H1 (cell line): ENCODE results near the gene TMEM203. TPM values are rescaled to one million over a fixed set of nuclear protein-coding genes. Genes with fewer than 3 reads are reported as not detected.

Experiments used
- CTCF ChIA-PET: fragments of 300-600 bp; sonication (Branson Sonifier 250); formaldehyde crosslinking; loops from one replicate; lab custom pipeline; 2021; ENCODE audit not compliant: partially characterized antibody; lab: Charles Lee
- POLR2A ChIA-PET: fragments of 300-600 bp; sonication (Branson Sonifier 250); formaldehyde crosslinking; loops from one replicate; lab custom pipeline; 2021; ENCODE audit warnings: inconsistent platforms; ENCODE audit not compliant: partially characterized antibody; lab: Charles Lee
- DNase-seq, 2 experiments: peaks; one replicate each; pipeline versions ENCODE4 v3.0.0 to v3.0.0-alpha.2; 2010 to 2022; ENCODE audit warnings: low spot score in 2 of 2, low read depth in 1 of 2, mixed read lengths in 1 of 2
- FAIRE-seq: peaks from 2 replicates; lab custom pipeline; 2011; peaks lifted over from hg19 to GRCh38; lab: Jason Lieb, UNC
- H2AFZ ChIP-seq: 2 replicates; pipeline ENCODE4 v1.8.1; 2012; ENCODE audit warnings: low read length, inconsistent platforms
- H2AK5ac ChIP-seq: 2 replicates; pipeline ENCODE4 v1.6.1; 2013; ENCODE audit warnings: low read depth, low read length
- H2BK120ac ChIP-seq: replicated peaks from 2 replicates; pipeline ENCODE3; 2013; ENCODE audit warnings: low read depth, low read length, inconsistent platforms
- H2BK12ac ChIP-seq: 2 replicates; pipeline ENCODE4 v1.6.1; 2013; ENCODE audit warnings: low read depth, low read length
- H2BK15ac ChIP-seq: 2 replicates; pipeline ENCODE4 v1.6.1; 2013; ENCODE audit warnings: low read length
- H2BK20ac ChIP-seq: 2 replicates; pipeline ENCODE4 v1.6.1; 2013; ENCODE audit warnings: low read length
- H2BK5ac ChIP-seq: 2 replicates; pipeline ENCODE4 v1.6.1; 2013; ENCODE audit warnings: low read depth, low read length
- H3K14ac ChIP-seq: 2 replicates; pipeline ENCODE4 v1.6.1; 2013; ENCODE audit warnings: inconsistent platforms; ENCODE audit not compliant: insufficient read length
- H3K18ac ChIP-seq: 2 replicates; pipeline ENCODE4 v1.6.1; 2013; ENCODE audit warnings: low read length; ENCODE audit errors: extremely low read depth
- H3K23ac ChIP-seq: 2 replicates; pipeline ENCODE4 v1.6.1; 2013; ENCODE audit warnings: inconsistent platforms; ENCODE audit not compliant: insufficient read length
- H3K23me2 ChIP-seq: 2 replicates; pipeline ENCODE4 v1.6.1; 2013; ENCODE audit warnings: low read depth, low read length
- H3K27ac ChIP-seq: 2 replicates; pipeline ENCODE4 v1.6.1; 2011; ENCODE audit warnings: low read depth, low read length, inconsistent platforms
- H3K27me3 ChIP-seq, 4 experiments: replicated peaks in 1 of 4; 1 replicate in 1 of 4; 2 replicates in 3 of 4; pipeline versions ENCODE4 v1.6.1 to v1.8.1; 2011 to 2013; ENCODE audit warnings: low read length in 3 of 4, mild to moderate bottlenecking in 3 of 4, inconsistent platforms in 2 of 4, mixed read lengths in 2 of 4, moderate library complexity in 1 of 4; ENCODE audit not compliant: control insufficient read depth in 3 of 4, insufficient read depth in 3 of 4; ENCODE audit errors: extremely low read depth in 1 of 4
- H3K36me3 ChIP-seq, 4 experiments: 2 replicates each; pipeline versions ENCODE4 v1.6.1 to v1.8.1; 2011 to 2013; ENCODE audit warnings: mild to moderate bottlenecking in 4 of 4, low read length in 3 of 4, moderate library complexity in 2 of 4, control low read depth in 1 of 4, inconsistent platforms in 1 of 4; ENCODE audit not compliant: insufficient read depth in 4 of 4, control insufficient read depth in 2 of 4
- H3K4ac ChIP-seq: replicated peaks from 2 replicates; pipeline ENCODE3; 2013; ENCODE audit warnings: low read length, low read depth, mixed read lengths, inconsistent platforms; ENCODE audit not compliant: insufficient read length
- H3K4me1 ChIP-seq, 4 experiments: replicated peaks in 1 of 4; 1 replicate in 1 of 4; 2 replicates in 3 of 4; pipeline versions ENCODE4 v1.6.1 to v1.8.1; 2011 to 2013; ENCODE audit warnings: low read length in 3 of 4, inconsistent platforms in 2 of 4, mixed read lengths in 1 of 4; ENCODE audit not compliant: insufficient read depth in 4 of 4, control insufficient read depth in 3 of 4
- H3K4me2 ChIP-seq, 2 experiments: 2 replicates each; pipeline versions ENCODE4 v1.6.1 to v1.8.1; 2011 to 2013; ENCODE audit warnings: low read depth in 2 of 2, low read length in 2 of 2, control low read depth in 1 of 2, inconsistent platforms in 1 of 2, mild to moderate bottlenecking in 1 of 2; ENCODE audit not compliant: insufficient read depth in 1 of 2
- H3K4me3 ChIP-seq, 4 experiments: fragments of 200-600, 300-600 bp in 1 of 4; sonication (generic), shearing (Covaris generic), sonication (Bioruptor Twin) in 1 of 4; 2 replicates each; pipeline versions ENCODE4 v1.5.1 to v1.8.1; 2011 to 2016; ENCODE audit warnings: low read length in 4 of 4, low read depth in 3 of 4, control low read depth in 2 of 4, inconsistent platforms in 2 of 4, mild to moderate bottlenecking in 2 of 4, mixed read lengths in 1 of 4, moderate library complexity in 1 of 4; ENCODE audit not compliant: insufficient read depth in 2 of 4; ENCODE audit errors: extremely low read depth in 1 of 4
- H3K56ac ChIP-seq: replicated peaks from 2 replicates; pipeline ENCODE3; 2013; ENCODE audit warnings: low read depth, mild to moderate bottlenecking, mixed read lengths, low read length, inconsistent platforms; ENCODE audit not compliant: insufficient read length
- H3K79me1 ChIP-seq: 2 replicates; pipeline ENCODE4 v1.6.1; 2013; ENCODE audit warnings: low read depth, low read length, control low read depth
- H3K79me2 ChIP-seq, 2 experiments: 2 replicates each; pipeline versions ENCODE4 v1.6.1 to v1.8.1; 2012 to 2013; ENCODE audit warnings: low read length in 2 of 2, mild to moderate bottlenecking in 2 of 2, inconsistent platforms in 1 of 2; ENCODE audit not compliant: insufficient read depth in 2 of 2, control insufficient read depth in 1 of 2
- H3K9ac ChIP-seq, 4 experiments: replicated peaks in 1 of 4; 1 replicate in 1 of 4; 2 replicates in 3 of 4; pipeline versions ENCODE4 v1.6.1 to v1.8.1; 2011 to 2013; ENCODE audit warnings: low read depth in 3 of 4, low read length in 3 of 4, control low read depth in 2 of 4, mild to moderate bottlenecking in 2 of 4, moderate library complexity in 2 of 4, inconsistent platforms in 1 of 4; ENCODE audit errors: extremely low read depth in 1 of 4
- H3K9me3 ChIP-seq, 2 experiments: 2 replicates each; pipeline versions ENCODE4 v1.6.1 to v1.8.1; 2012 to 2013; ENCODE audit warnings: mild to moderate bottlenecking in 2 of 2, moderate library complexity in 2 of 2, control low read depth in 1 of 2, inconsistent platforms in 1 of 2, low read depth in 1 of 2, low read length in 1 of 2, mixed read lengths in 1 of 2; ENCODE audit not compliant: insufficient read depth in 2 of 2
- H4K20me1 ChIP-seq, 2 experiments: replicated peaks in 1 of 2; 2 replicates each; pipeline versions ENCODE3 to v1.8.1; 2011 to 2013; ENCODE audit warnings: inconsistent platforms in 2 of 2, low read length in 2 of 2, mild to moderate bottlenecking in 1 of 2; ENCODE audit not compliant: insufficient read depth in 2 of 2, control insufficient read depth in 1 of 2
- H4K5ac ChIP-seq: 2 replicates; pipeline ENCODE4 v1.6.1; 2013; ENCODE audit warnings: low read length, low read depth, mixed read lengths, inconsistent platforms; ENCODE audit not compliant: insufficient read length
- H4K8ac ChIP-seq: 2 replicates; pipeline ENCODE4 v1.8.0; 2013; ENCODE audit warnings: mild to moderate bottlenecking, moderate library complexity, low read length, inconsistent platforms; ENCODE audit not compliant: insufficient read depth; ENCODE audit errors: extremely low read depth
- H4K91ac ChIP-seq: replicated peaks from 2 replicates; pipeline ENCODE3; 2013; ENCODE audit warnings: low read length, mixed read lengths, inconsistent platforms; ENCODE audit not compliant: insufficient read length
- EZH2 ChIP-seq: fragments of 200-600 bp; sonication (generic); IDR thresholded peaks from 2 replicates; pipeline ENCODE4 v1.7.1; 2012; ENCODE audit warnings: low read depth, mild to moderate bottlenecking, moderate library complexity, low read length, inconsistent platforms; ENCODE audit not compliant: severe bottlenecking
- HDAC2 ChIP-seq, 2 experiments: fragments of 300-600 bp in 1 of 2; sonication (generic) in 1 of 2; IDR thresholded peaks; 2 replicates each; pipeline ENCODE4 v1.6.1; 2011 to 2012; ENCODE audit warnings: low read depth in 2 of 2, low read length in 2 of 2, mild to moderate bottlenecking in 2 of 2, moderate library complexity in 2 of 2, borderline replicate concordance in 1 of 2, inconsistent platforms in 1 of 2
- HDAC6 ChIP-seq: IDR thresholded peaks from one replicate; pipeline ENCODE4 v1.7.1; 2012; ENCODE audit warnings: low read depth, mild to moderate bottlenecking, inconsistent platforms, low read length, moderate library complexity
- KDM4A ChIP-seq: IDR thresholded peaks from one replicate; pipeline ENCODE4 v1.7.1; 2012; ENCODE audit warnings: low read depth, mild to moderate bottlenecking, moderate library complexity, low read length, inconsistent platforms; ENCODE audit not compliant: severe bottlenecking
- TCF12 ChIP-seq: IDR thresholded peaks from 2 replicates; pipeline ENCODE4 v1.6.1; 2011; ENCODE audit warnings: low read depth, mild to moderate bottlenecking, low read length
- WGBS, 2 experiments: shearing (Covaris generic) in 1 of 2; methylation state at CpG; one replicate each; pipeline versions ENCODE4 v1.1.6 to v1.1.7; 2013 to 2015; ENCODE audit warnings: low lambda C conversion rate in 2 of 2, mixed read lengths in 2 of 2, inconsistent platforms in 1 of 2, low coverage in 1 of 2, missing lambda C conversion rate in 1 of 2; ENCODE audit not compliant: insufficient replicate concordance in 2 of 2, insufficient coverage in 1 of 2, insufficient read length in 1 of 2; ENCODE audit errors: extremely low coverage in 1 of 2, missing lambda C conversion rate in 1 of 2; 5-methylcytosine and 5-hydroxymethylcytosine counted together
- polyA plus RNA-seq, 7 experiments: library from polyadenylated mRNA; depleted of rRNA in 3 of 7; stranded (reverse) in 5 of 7; unstranded in 2 of 7; fragments of >200 nt in 5 of 7; fragments of 200-250 nt in 2 of 7; gene quantifications; 1 replicate in 5 of 7; 2 replicates in 1 of 7; 4 replicates in 1 of 7; pipeline versions ENCODE4 v1.2.1 to v1.2.3, GENCODE V29; 2011 to 2013; ENCODE audit warnings: missing spikeins in 2 of 7, mixed read lengths in 2 of 7
- total RNA-seq: library from RNA; stranded (reverse); fragmentation: NEBNext Ultra II Directional; extraction: Animal tissue kit (Norgen Biotek cat#: 25700); gene quantifications from 2 replicates; pipeline ENCODE4 v1.2.1, GENCODE V29; 2021

Gene TMEM203
- total and polyA plus RNA-seq, 2 of the 8 experiments (the other 6 are each of a cell fraction or from before 2014, with no cell fraction given) = 44.1 to 57.1 TPM

GRCh38 chr9:137218754-137219271, 13.4 kb upstream of the TMEM203 start:
- Histone ChIP-seq H3K36me3 (peaks cover 0 to 22% (median 7%) of the 10 kb centered on the region in 4 experiments; a peak in 6 of 8 replicates), H2BK5ac (no peak overlapping the region), H3K79me1 (no peaks in the 10 kb centered on the region), H3K18ac (no peak overlapping the region), H4K91ac (no peak overlapping the region), H2AK5ac (peak overlapping the region; percentile 39; the same call in 1 of the 2 replicates), H3K4ac (no peak overlapping the region), H3K27me3 (no peaks in the 10 kb centered on the region; a peak in 2 of 7 replicates), H3K23me2 (peaks cover 16% of the 10 kb centered on the region; the same call in 1 of the 2 replicates), H2BK12ac (no peak overlapping the region), H3K56ac (no peak overlapping the region), H2BK20ac (no peak overlapping the region), H3K9me3 (no peaks in the 10 kb centered on the region), H4K5ac (no peak overlapping the region), H3K4me1 (peaks cover 0 to 15% (median 9%) of the 10 kb centered on the region in 4 experiments; a peak in 5 of 7 replicates), H4K20me1 (peaks cover 0 to 9% of the 10 kb centered on the region in 2 experiments), H3K4me3 (no peak overlapping the region), H3K23ac (no peak overlapping the region), H3K4me2 (no peak overlapping the region), H3K27ac (no peak overlapping the region), H2AFZ (no peak overlapping the region), H3K79me2 (no peaks in the 10 kb centered on the region), H2BK15ac (no peak overlapping the region), H2BK120ac (no peak overlapping the region), H3K9ac (no peak overlapping the region), H4K8ac (no peak overlapping the region), H3K14ac (no peak overlapping the region)
- FAIRE-seq (no peak), DNase-seq (no peak)
- POLR2A ChIA-PET = interaction anchor here (1.1 to 69.9 kb wide), 7 partner anchors 11 to 227 kb away, joined by 3 to 1462 read pairs (median 6); partner anchors contain the start of genes NDOR1, NELFB, PAXX and STPG3
- CTCF ChIA-PET = interaction anchor here (0.9 to 20.2 kb wide), 9 partner anchors 12 to 271 kb away, joined by 3 to 204 read pairs (median 4); partner anchors contain the start of genes ANAPC2 and SSNA1
- 93% methylated on average over 12 of the region's 12 CpGs; no CpG with 5 or more reads in 1 of the 2 experiments for WGBS, 2 experiments
- TF ChIP-seq TCF12 (no peak), HDAC2 (IDR thresholded peaks at IDR 0.05; ENCODE audit: borderline replicate concordance in 1 of 2, low read depth in 2 of 2, low read length in 2 of 2) (no peak), HDAC6 (no peak), KDM4A (no peak), EZH2 (no peak)
